Stimulated activated CD4-positive, alpha-beta T cell treated with anti-CD3 and anti-CD28 coated beads, Interleukin-2, amount 100 ng/mL, for 4 hours (primary cell): ENCODE measurements around the gene ZNF345.

ENCODE experiments used
- DNase-seq: peaks from one replicate; pipeline ENCODE4 v3.0.0-alpha.2; 2020; ENCODE audit warnings: low read depth

Gene ZNF345

DNA sequence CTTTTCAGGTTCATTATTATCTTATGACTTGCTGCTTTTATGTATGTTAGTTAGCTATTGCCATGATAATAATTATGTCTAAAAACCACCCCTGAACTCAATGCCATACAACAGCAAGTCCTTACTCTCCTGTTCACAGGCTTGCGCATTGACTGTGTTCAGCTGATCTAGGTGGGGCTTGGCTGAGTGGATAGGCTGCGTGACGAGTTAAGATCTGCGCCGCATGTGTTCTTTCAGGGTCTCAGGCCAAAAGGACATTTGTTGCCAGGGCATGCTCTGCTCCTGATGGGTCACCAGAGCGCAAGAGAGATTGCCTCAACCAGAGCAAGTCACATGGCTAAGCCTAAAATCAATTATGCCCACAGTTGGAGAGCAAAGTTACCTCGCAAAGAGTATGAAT is 66.3 kb downstream of the ZNF345 start:
- no peak for DNase-seq

DNA sequence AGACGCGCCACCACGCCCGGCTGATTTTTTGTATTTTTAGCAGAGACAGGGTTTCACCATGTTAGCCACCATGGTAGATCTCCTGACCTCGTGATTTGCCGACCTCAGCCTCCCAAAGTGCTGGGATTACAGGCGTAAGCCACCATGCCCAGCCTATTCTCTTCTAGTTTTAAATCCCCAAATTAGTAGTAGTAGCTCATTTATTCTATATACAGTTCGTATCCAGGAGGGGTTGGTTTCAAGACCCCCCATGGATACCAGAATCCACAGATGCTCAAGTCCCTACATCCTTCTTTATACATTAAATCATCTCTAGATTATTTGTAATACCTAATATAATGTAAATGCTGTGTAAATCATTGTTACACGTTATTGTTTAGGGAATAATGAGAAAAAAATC is 67.4 kb downstream of the ZNF345 start:
- no peak for DNase-seq
